ENCODE measurements around the gene PLSCR2.
"Not testable (repeated sequence)": the region's sequence is repeated elsewhere in the genome, so short reads cannot be mapped to it uniquely, and the experiment has no call there.

DNA sequence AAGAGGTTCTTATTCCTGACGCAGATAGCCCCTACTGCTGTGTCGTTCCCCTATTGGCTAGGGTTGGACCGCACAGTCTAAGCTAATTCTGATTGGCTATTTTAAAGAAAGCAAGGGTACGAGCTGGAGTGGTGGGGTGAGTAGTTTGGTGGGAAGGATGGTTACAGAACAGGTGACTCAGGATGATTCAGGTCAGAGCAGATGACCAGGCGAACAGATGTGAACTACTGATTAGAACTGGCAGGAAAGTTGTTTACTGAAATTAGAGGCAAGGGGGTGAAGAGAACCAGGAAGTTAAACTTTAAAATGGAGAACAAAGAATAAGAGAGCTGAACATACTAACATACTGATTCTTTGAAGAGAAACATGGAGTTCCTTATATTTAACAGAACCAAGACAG lies 56.6 kb downstream of the PLSCR2 start:
- TF ChIP-seq, protein P1, sequence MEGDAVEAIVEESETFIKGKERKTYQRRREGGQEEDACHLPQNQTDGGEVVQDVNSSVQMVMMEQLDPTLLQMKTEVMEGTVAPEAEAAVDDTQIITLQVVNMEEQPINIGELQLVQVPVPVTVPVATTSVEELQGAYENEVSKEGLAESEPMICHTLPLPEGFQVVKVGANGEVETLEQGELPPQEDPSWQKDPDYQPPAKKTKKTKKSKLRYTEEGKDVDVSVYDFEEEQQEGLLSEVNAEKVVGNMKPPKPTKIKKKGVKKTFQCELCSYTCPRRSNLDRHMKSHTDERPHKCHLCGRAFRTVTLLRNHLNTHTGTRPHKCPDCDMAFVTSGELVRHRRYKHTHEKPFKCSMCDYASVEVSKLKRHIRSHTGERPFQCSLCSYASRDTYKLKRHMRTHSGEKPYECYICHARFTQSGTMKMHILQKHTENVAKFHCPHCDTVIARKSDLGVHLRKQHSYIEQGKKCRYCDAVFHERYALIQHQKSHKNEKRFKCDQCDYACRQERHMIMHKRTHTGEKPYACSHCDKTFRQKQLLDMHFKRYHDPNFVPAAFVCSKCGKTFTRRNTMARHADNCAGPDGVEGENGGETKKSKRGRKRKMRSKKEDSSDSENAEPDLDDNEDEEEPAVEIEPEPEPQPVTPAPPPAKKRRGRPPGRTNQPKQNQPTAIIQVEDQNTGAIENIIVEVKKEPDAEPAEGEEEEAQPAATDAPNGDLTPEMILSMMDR (IDR thresholded peaks at IDR 0.05) = not testable (repeated sequence)
- not testable (repeated sequence) for TF ChIP-seq POLR2A (IDR thresholded peaks at IDR 0.05)

Data from right lobe of liver (tissue), 4 donors.